Uterus (tissue), 4 donors: Measurements from ENCODE around the gene GPR171. TPM values are rescaled to one million over a fixed set of nuclear protein-coding genes. Genes with fewer than 3 reads are reported as not detected.
A peak's percentile ranks its signal among the peaks of the same experiment; 100 is the strongest.

ENCODE experiments used
- DNase-seq, 2 donors: peaks; one replicate each; pipeline ENCODE4 v3.0.0-alpha.2; 2019 to 2020
- H3K27ac ChIP-seq, 2 donors: fragments of 200-600 bp; sonication (generic); 1 replicate in 1 of 2; 2 replicates in 1 of 2; pipeline ENCODE4 v1.5.1; 2016 to 2018
- H3K27me3 ChIP-seq, 2 donors: fragments of 200-600 bp; sonication (generic); one replicate each; pipeline ENCODE4 v1.5.1; 2018 to 2019; ENCODE audit warnings: control low read depth in 1 of 2
- H3K36me3 ChIP-seq, 2 donors: fragments of 200-600 bp; sonication (generic); one replicate each; pipeline ENCODE4 v1.5.1; 2019; ENCODE audit warnings: control low read depth in 1 of 2
- H3K4me1 ChIP-seq, 2 donors: fragments of 200-600 bp; sonication (generic); one replicate each; pipeline ENCODE4 v1.5.1; 2018 to 2019; ENCODE audit warnings: control low read depth in 1 of 2
- H3K4me3 ChIP-seq, 2 donors: fragments of 200-600 bp; sonication (generic); 1 replicate in 1 of 2; 2 replicates in 1 of 2; pipeline ENCODE4 v1.5.1; 2018 to 2019; ENCODE audit warnings: mild to moderate bottlenecking in 1 of 2
- H3K9me3 ChIP-seq, 2 donors: fragments of 200-600 bp; sonication (generic); one replicate each; pipeline ENCODE4 v1.5.1; 2019; ENCODE audit warnings: control low read depth in 1 of 2
- POLR2A ChIP-seq, 2 donors: fragments of 450-650 bp; IDR thresholded peaks; one replicate each; pipeline ENCODE4 v1.6.1; 2016; ENCODE audit warnings: antibody characterized with exemption in 2 of 2, mild to moderate bottlenecking in 1 of 2, moderate library complexity in 1 of 2
- intact Hi-C: fragments of 100-400 bp; cut with DNase I; formaldehyde crosslinking; loops from one replicate; pipeline ENCODE4 v1.15.1; 2023; ENCODE audit warnings: low total_unique reads
- small RNA-seq: library from RNA; depleted of rRNA; stranded (forward); fragments of <200 nt; gene quantifications from one replicate; pipeline ENCODE3, GENCODE V24; 2016
- total RNA-seq, 4 donors: library from RNA; depleted of rRNA in 3 of 4; stranded (reverse); fragments of >200 nt in 3 of 4; gene quantifications; one replicate each; pipeline versions ENCODE4 v1.1.0 to v1.2.4, GENCODE V29; 2014 to 2023
- TF ChIP-seq, protein P1 (sequence below), 4 experiments: fragments of 200-600 bp in 2 of 4; fragments of 450-650 bp in 2 of 4; sonication (generic) in 2 of 4; IDR thresholded peaks; one replicate each; pipeline ENCODE4 v1.5.1; 2016 to 2019; ENCODE audit warnings: antibody characterized with exemption in 4 of 4, mild to moderate bottlenecking in 2 of 4, moderate library complexity in 1 of 4
- donor health status: DM: yes; HTN: yes; CAD: no.

The GPR171 gene
- total RNA-seq, 4 donors from 2014 or later: 0.34 to 0.48 TPM; not detected in 2

DNA sequence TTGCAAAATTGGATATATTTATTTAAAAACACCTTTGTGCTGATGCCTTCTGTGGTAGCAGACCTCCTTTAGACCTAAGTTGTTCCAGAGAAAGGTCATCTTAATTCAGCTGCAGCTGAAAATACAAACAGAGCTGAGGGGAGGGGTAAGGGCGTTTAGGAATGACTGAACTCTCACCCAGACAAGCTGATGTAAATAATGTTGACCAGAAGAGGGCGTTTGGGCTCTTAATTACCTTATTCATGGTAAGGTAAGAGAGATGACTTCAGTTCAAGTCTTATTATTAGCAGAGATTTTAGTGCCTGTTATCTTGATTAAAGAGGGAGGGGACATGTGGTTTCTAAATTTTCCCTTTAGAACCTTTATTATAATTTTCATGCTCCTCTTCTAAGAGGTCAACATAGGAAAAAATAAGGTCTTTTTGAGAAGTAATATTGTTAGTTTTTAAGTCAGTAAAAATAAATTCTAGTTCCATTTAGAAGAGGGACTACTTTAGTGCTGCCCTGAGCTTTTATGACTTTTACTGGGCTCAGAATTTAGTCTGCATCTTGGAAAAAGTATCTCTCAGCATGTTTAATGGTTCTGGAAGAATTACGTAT lies 46.3 kb downstream of the GPR171 start:
- no peaks in the 10 kb centered on the region for H3K27me3 ChIP-seq
- no peaks in the 10 kb centered on the region for H3K9me3 ChIP-seq
- intact Hi-C loops: no loop called here
- no peak overlapping the region for H3K4me3 ChIP-seq
- no peak for DNase-seq
- H3K36me3 ChIP-seq: no peaks in the 10 kb centered on the region
- TF ChIP-seq, protein P1, sequence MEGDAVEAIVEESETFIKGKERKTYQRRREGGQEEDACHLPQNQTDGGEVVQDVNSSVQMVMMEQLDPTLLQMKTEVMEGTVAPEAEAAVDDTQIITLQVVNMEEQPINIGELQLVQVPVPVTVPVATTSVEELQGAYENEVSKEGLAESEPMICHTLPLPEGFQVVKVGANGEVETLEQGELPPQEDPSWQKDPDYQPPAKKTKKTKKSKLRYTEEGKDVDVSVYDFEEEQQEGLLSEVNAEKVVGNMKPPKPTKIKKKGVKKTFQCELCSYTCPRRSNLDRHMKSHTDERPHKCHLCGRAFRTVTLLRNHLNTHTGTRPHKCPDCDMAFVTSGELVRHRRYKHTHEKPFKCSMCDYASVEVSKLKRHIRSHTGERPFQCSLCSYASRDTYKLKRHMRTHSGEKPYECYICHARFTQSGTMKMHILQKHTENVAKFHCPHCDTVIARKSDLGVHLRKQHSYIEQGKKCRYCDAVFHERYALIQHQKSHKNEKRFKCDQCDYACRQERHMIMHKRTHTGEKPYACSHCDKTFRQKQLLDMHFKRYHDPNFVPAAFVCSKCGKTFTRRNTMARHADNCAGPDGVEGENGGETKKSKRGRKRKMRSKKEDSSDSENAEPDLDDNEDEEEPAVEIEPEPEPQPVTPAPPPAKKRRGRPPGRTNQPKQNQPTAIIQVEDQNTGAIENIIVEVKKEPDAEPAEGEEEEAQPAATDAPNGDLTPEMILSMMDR (IDR thresholded peaks at IDR 0.05): peak in 2 of 4 experiments; percentile 20 to 25
- no peak for TF ChIP-seq POLR2A (IDR thresholded peaks at IDR 0.05)
- H3K27ac ChIP-seq: no peak overlapping the region
- H3K4me1 ChIP-seq: no peaks in the 10 kb centered on the region

DNA sequence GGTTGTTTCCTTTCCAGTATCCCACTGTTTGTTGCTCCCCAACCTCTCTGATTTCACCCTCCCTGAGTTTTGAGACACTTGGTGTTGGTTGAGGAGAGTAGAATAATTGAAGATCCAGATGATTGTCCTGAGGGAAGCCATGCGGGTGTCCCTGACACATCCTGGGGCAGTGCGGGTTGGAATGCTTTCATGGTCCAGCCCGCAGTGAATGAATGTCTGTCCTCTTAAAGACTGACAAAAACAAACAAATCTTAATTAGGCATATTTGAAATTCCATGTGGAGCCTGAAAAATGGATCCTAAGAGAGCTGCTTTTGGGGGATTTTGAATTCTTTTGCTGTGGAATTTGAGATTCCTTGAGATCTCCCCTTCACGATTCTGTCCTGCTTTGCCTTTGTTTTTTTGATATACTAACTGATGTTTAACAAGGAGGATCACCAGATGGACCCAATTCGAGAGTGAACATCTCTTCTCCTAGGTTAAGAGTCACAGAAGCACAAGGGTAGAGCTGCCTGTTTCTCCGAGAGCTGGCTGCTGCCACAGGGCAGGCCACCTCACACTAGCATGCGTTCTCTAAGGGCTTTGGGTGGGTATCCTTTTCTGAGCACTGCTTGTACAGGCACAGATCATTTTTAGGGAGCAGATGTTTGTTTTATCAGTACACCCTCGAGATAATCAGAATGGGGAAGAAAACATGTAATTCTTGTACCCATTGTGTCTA lies 47.4 kb downstream of the GPR171 start:
- intact Hi-C loops: no loop called here
- no peaks in the 10 kb centered on the region for H3K27me3 ChIP-seq
- no peaks in the 10 kb centered on the region for H3K36me3 ChIP-seq
- H3K4me1 ChIP-seq: no peaks in the 10 kb centered on the region
- H3K27ac ChIP-seq: no peak overlapping the region
- no peak overlapping the region for H3K4me3 ChIP-seq
- no peak for TF ChIP-seq POLR2A (IDR thresholded peaks at IDR 0.05)
- TF ChIP-seq, protein P1 (IDR thresholded peaks at IDR 0.05): no peak
- DNase-seq: no peak
- H3K9me3 ChIP-seq: no peaks in the 10 kb centered on the region

DNA sequence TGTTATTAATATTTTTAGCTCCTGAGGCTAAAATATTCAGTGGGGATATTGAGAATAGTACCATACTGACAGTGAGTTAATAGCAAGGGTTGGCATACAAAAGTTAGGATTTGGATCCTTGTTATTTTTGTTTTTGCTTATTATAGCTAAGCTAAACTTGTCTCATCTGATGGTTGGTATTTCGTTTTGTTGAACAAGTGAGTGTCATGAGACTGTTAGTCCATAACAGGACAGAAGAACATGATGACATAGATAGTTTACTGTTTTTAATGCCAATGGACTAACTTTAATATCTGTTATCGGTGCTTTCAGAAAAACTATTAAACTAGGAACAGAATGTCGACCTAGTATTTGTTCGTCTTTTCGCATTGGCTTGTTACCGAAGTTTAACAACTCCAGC lies 48.5 kb downstream of the GPR171 start:
- DNase-seq: no peak
- Histone ChIP-seq H3K27ac (no peak overlapping the region), H3K27me3 (no peaks in the 10 kb centered on the region), H3K36me3 (no peaks in the 10 kb centered on the region), H3K9me3 (no peaks in the 10 kb centered on the region), H3K4me3 (no peak overlapping the region), H3K4me1 (no peaks in the 10 kb centered on the region)
- intact Hi-C loops: no loop called here
- TF ChIP-seq, protein P1 (IDR thresholded peaks at IDR 0.05): no peak
- TF ChIP-seq POLR2A (IDR thresholded peaks at IDR 0.05): no peak

DNA sequence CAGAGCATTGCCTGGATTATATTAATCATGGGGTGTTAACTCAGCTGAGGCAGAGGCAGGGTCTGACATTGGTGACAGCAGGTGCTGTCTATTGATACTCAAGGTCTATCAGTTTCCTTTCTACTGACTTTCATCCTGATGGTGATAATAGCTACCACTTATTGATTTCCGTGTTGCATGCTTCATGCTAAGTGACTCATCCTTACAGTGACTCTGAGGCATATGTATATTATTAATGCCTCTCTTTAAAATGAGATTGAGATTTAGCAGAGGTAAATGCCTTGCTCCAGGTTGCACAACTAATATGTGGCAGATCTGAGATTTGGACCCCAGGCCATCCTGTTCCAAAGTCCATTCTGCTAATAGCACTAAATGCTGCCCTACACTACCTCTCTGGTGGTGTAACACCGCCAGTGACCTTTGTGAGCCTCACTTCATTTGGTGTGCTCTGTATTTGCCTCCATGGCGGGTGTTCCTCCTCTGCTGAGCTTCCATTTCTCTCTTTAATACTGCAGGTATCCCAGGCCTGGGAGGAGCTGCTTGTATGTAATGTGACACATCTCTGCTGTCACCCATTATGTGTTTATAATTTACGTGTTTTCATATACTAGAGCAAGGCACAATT lies 50.4 kb downstream of the GPR171 start:
- Histone ChIP-seq H3K4me3 (no peak overlapping the region), H3K9me3 (no peaks in the 10 kb centered on the region), H3K27ac (no peak overlapping the region), H3K4me1 (no peaks in the 10 kb centered on the region), H3K27me3 (no peaks in the 10 kb centered on the region), H3K36me3 (no peaks in the 10 kb centered on the region)
- TF ChIP-seq, protein P1 (IDR thresholded peaks at IDR 0.05): no peak
- no peak for TF ChIP-seq POLR2A (IDR thresholded peaks at IDR 0.05)
- no peak for DNase-seq
- intact Hi-C loops: no loop called here

Small RNAs within 50 kb of the gene (small RNA-seq; reads per million reads assigned to genes)
- 1.3 reads per million, percentile 61 among the genes with 10 or more reads in this experiment for gene RNA5SP145

Other genes starting within 250 kb of the GPR171 start
- not detected for gene CLRN1, start 230.5 kb downstream of the GPR171 start, total RNA-seq
- 10 to 100 TPM in 1 of 4 donors, 1 to 10 TPM in 1, under 1 TPM in 2; 0.51 to 12.7 (median 3.1) TPM for gene MED12L, start 117.6 kb downstream of the GPR171 start, total RNA-seq
- 1 to 10 TPM in 1 of 4 donors, under 1 TPM in 3; 0.51 to 2.6 (median 0.61) TPM for gene P2RY14, start 75.3 kb upstream of the GPR171 start, total RNA-seq
- under 1 TPM in 1 of 4 donors, not detected in 3; 0.21 TPM for gene GPR87, start 113.6 kb upstream of the GPR171 start, total RNA-seq
- 1 to 10 TPM in 3 of 4 donors, under 1 TPM in 1; 0.88 to 1.5 (median 1.2) TPM for gene P2RY13, start 126.3 kb upstream of the GPR171 start, total RNA-seq
- 1 to 10 TPM in 2 of 4 donors, under 1 TPM in 1, not detected in 1; 0.95 to 6.2 (median 3.1) TPM for gene P2RY12, start 181.5 kb upstream of the GPR171 start, total RNA-seq